Liver (tissue), 3 donors: Measurements from ENCODE around the gene APOH.

Experiments
- CTCF ChIP-seq: fragments of 150-350 bp; IDR thresholded peaks from 2 replicates; pipeline ENCODE4 v1.5.1; 2017; ENCODE audit warnings: improper control_type of control experiment, low read depth, low read length; ENCODE audit not compliant: missing input control
- HNF4A ChIP-seq, 2 donors: conservative IDR thresholded peaks; 2 replicates each; pipeline ENCODE4 v1.6.1; 2016; ENCODE audit warnings: antibody characterized with exemption in 2 of 2, mild to moderate bottlenecking in 2 of 2
- JUND ChIP-seq, 2 donors: IDR thresholded peaks; 2 replicates each; pipeline ENCODE4 v1.6.1; 2016; ENCODE audit warnings: antibody characterized with exemption in 2 of 2
- MAX ChIP-seq: IDR thresholded peaks from 2 replicates; pipeline ENCODE4 v1.6.1; 2016; ENCODE audit warnings: antibody characterized with exemption
- RAD21 ChIP-seq, 2 donors: IDR thresholded peaks; 2 replicates each; pipeline ENCODE4 v1.6.1; 2016; ENCODE audit warnings: antibody characterized with exemption in 2 of 2, mild to moderate bottlenecking in 2 of 2
- RXRA ChIP-seq, 2 donors: IDR thresholded peaks; 2 replicates each; pipeline ENCODE4 v1.6.1; 2017 to 2018; ENCODE audit warnings: antibody characterized with exemption in 2 of 2, mild to moderate bottlenecking in 1 of 2
- TAF1 ChIP-seq: conservative IDR thresholded peaks from 2 replicates; pipeline ENCODE4 v1.6.1; 2016; ENCODE audit warnings: antibody characterized with exemption, mild to moderate bottlenecking
- YY1 ChIP-seq: IDR thresholded peaks from 2 replicates; pipeline ENCODE4 v1.6.1; 2016; ENCODE audit warnings: antibody characterized with exemption, mild to moderate bottlenecking
- TF ChIP-seq, protein P1 (sequence below): IDR thresholded peaks from 2 replicates; pipeline ENCODE4 v1.6.1; 2016; ENCODE audit warnings: antibody characterized with exemption
- donor health status: healthy.
- donor health status: healthy.

DNA sequence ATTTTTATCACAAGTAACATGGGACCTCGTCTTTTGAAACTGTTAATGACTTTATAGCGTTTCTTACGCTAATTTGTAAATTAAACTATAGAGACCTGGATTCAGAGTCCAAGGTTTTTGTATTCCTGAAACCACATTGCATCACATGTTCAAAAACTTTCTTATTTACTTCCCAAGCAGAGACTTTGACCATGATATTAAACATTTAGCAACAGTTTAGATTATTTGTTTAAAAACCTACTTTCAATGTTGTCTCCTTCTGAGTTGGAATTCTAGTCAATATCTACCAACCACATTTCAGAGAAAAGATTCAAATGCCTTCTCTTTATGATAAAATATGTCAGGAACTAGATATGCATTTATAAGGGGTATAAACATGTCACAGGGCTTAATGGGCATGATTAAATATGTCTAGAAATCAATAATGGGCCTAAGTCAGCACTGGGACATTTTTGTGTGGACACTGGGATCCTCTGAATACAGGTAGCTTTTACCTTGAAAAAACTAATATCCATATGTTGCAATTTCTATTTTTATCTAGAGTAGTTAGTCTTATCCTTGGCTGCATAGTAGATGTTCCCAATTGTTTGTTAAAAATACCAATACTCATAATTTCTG is 6.3 kb upstream of the APOH start:
- TF ChIP-seq, protein P1, sequence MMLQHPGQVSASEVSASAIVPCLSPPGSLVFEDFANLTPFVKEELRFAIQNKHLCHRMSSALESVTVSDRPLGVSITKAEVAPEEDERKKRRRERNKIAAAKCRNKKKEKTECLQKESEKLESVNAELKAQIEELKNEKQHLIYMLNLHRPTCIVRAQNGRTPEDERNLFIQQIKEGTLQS: peak; percentile 72
- no peak for TF ChIP-seq CTCF
- TF ChIP-seq HNF4A (conservative IDR thresholded peaks at IDR 0.05): peak; percentile 98
- TF ChIP-seq TAF1: no peak
- peak; percentile 54 for TF ChIP-seq YY1
- peak in 1 of 2 donors; percentile 21 for TF ChIP-seq RAD21 (IDR thresholded peaks at IDR 0.05)
- peak; percentile 69 for TF ChIP-seq MAX
- TF ChIP-seq JUND (IDR thresholded peaks at IDR 0.05): peak; percentile 69 to 78
- peak; percentile 64 to 77 for TF ChIP-seq RXRA (IDR thresholded peaks at IDR 0.05)
